Measurements from ENCODE around the gene SEL1L3.

The SEL1L3 gene

GRCh38 chr4:25779021-25779420 lies 83.8 kb downstream of the SEL1L3 start:
- H3K36me3 ChIP-seq (ENCODE audit: insufficient read depth, low read length) = peaks cover 14% of the 10 kb centered on the region
- H3K9ac ChIP-seq (ENCODE audit: low read depth, low read length) = no peak overlapping the region
- no peaks in the 10 kb centered on the region for H3K4me1 ChIP-seq (ENCODE audit: control insufficient read depth, insufficient read depth, low read length)
- H3K9me3 ChIP-seq (replicated peaks; ENCODE audit: low read length) = no peaks in the 10 kb centered on the region
- no peak overlapping the region for H3K4me3 ChIP-seq (ENCODE audit: low read length)
- no peaks in the 10 kb centered on the region for H3K27me3 ChIP-seq (ENCODE audit: control insufficient read depth, insufficient read depth, low read length)
- H3K4me2 ChIP-seq (ENCODE audit: low read length) = no peak overlapping the region

- Histone ChIP-seq H3K9ac (ENCODE audit: low read depth, low read length) (no peak overlapping the region), H3K4me1 (ENCODE audit: control insufficient read depth, insufficient read depth, low read length) (no peaks in the 10 kb centered on the region), H3K36me3 (ENCODE audit: insufficient read depth, low read length) (peaks cover 14% of the 10 kb centered on the region), H3K27me3 (ENCODE audit: control insufficient read depth, insufficient read depth, low read length) (no peaks in the 10 kb centered on the region), H3K4me3 (ENCODE audit: low read length) (no peak overlapping the region), H3K4me2 (ENCODE audit: low read length) (no peak overlapping the region), H3K9me3 (replicated peaks; ENCODE audit: low read length) (no peaks in the 10 kb centered on the region)
These were observed 86.0 kb downstream of the SEL1L3 start for GRCh38 chr4:25776795-25777194.

GRCh38 chr4:25775166-25775565 lies 87.6 kb downstream of the SEL1L3 start:
- Histone ChIP-seq H3K4me1 (ENCODE audit: control insufficient read depth, insufficient read depth, low read length) (no peaks in the 10 kb centered on the region), H3K4me2 (ENCODE audit: low read length) (no peak overlapping the region), H3K9me3 (replicated peaks; ENCODE audit: low read length) (no peaks in the 10 kb centered on the region), H3K9ac (ENCODE audit: low read depth, low read length) (no peak overlapping the region), H3K4me3 (ENCODE audit: low read length) (no peak overlapping the region), H3K36me3 (ENCODE audit: insufficient read depth, low read length) (peaks cover 13% of the 10 kb centered on the region), H3K27me3 (ENCODE audit: control insufficient read depth, insufficient read depth, low read length) (no peaks in the 10 kb centered on the region)

- H3K27me3 ChIP-seq (ENCODE audit: control insufficient read depth, insufficient read depth, low read length) = no peaks in the 10 kb centered on the region
- no peaks in the 10 kb centered on the region for H3K4me1 ChIP-seq (ENCODE audit: control insufficient read depth, insufficient read depth, low read length)
- no peak overlapping the region for H3K4me2 ChIP-seq (ENCODE audit: low read length)
- no peak overlapping the region for H3K4me3 ChIP-seq (ENCODE audit: low read length)
- no peaks in the 10 kb centered on the region for H3K9me3 ChIP-seq (replicated peaks; ENCODE audit: low read length)
- no peak overlapping the region for H3K9ac ChIP-seq (ENCODE audit: low read depth, low read length)
- H3K36me3 ChIP-seq (ENCODE audit: insufficient read depth, low read length) = peaks cover 9% of the 10 kb centered on the region
These were observed 89.4 kb downstream of the SEL1L3 start for GRCh38 chr4:25773358-25773757.

- H3K27me3 ChIP-seq (ENCODE audit: control insufficient read depth, insufficient read depth, low read length) = no peaks in the 10 kb centered on the region
- no peaks in the 10 kb centered on the region for H3K4me1 ChIP-seq (ENCODE audit: control insufficient read depth, insufficient read depth, low read length)
- H3K4me2 ChIP-seq (ENCODE audit: low read length) = no peak overlapping the region
- H3K36me3 ChIP-seq (ENCODE audit: insufficient read depth, low read length) = peaks cover 5% of the 10 kb centered on the region
- H3K9me3 ChIP-seq (replicated peaks; ENCODE audit: low read length) = no peaks in the 10 kb centered on the region
- no peak overlapping the region for H3K9ac ChIP-seq (ENCODE audit: low read depth, low read length)
- H3K4me3 ChIP-seq (ENCODE audit: low read length) = no peak overlapping the region
These were observed 91.1 kb downstream of the SEL1L3 start for GRCh38 chr4:25771672-25772071.

GRCh38 chr4:25770847-25771246 lies 91.9 kb downstream of the SEL1L3 start:
- Histone ChIP-seq H3K36me3 (ENCODE audit: insufficient read depth, low read length) (peaks cover 2% of the 10 kb centered on the region), H3K4me1 (ENCODE audit: control insufficient read depth, insufficient read depth, low read length) (no peaks in the 10 kb centered on the region), H3K4me2 (ENCODE audit: low read length) (no peak overlapping the region), H3K9ac (ENCODE audit: low read depth, low read length) (no peak overlapping the region), H3K27me3 (ENCODE audit: control insufficient read depth, insufficient read depth, low read length) (no peaks in the 10 kb centered on the region), H3K9me3 (replicated peaks; ENCODE audit: low read length) (no peaks in the 10 kb centered on the region), H3K4me3 (ENCODE audit: low read length) (no peak overlapping the region)

- no peaks in the 10 kb centered on the region for H3K36me3 ChIP-seq (ENCODE audit: insufficient read depth, low read length)
- H3K27me3 ChIP-seq (ENCODE audit: control insufficient read depth, insufficient read depth, low read length) = no peaks in the 10 kb centered on the region
- H3K9ac ChIP-seq (ENCODE audit: low read depth, low read length) = no peak overlapping the region
- H3K4me3 ChIP-seq (ENCODE audit: low read length) = no peak overlapping the region
- H3K4me2 ChIP-seq (ENCODE audit: low read length) = no peak overlapping the region
- H3K4me1 ChIP-seq (ENCODE audit: control insufficient read depth, insufficient read depth, low read length) = no peaks in the 10 kb centered on the region
- H3K9me3 ChIP-seq (replicated peaks; ENCODE audit: low read length) = no peaks in the 10 kb centered on the region
These were observed 93.5 kb downstream of the SEL1L3 start for GRCh38 chr4:25769251-25769650.

GRCh38 chr4:25767877-25768725 lies 94.7 kb downstream of the SEL1L3 start:
- Histone ChIP-seq H3K4me2 (ENCODE audit: low read length) (no peak overlapping the region), H3K4me1 (ENCODE audit: control insufficient read depth, insufficient read depth, low read length) (no peaks in the 10 kb centered on the region), H3K9ac (ENCODE audit: low read depth, low read length) (no peak overlapping the region), H3K4me3 (ENCODE audit: low read length) (no peak overlapping the region), H3K36me3 (ENCODE audit: insufficient read depth, low read length) (no peaks in the 10 kb centered on the region), H3K9me3 (replicated peaks; ENCODE audit: low read length) (no peaks in the 10 kb centered on the region), H3K27me3 (ENCODE audit: control insufficient read depth, insufficient read depth, low read length) (no peaks in the 10 kb centered on the region)

- H3K27me3 ChIP-seq (ENCODE audit: control insufficient read depth, insufficient read depth, low read length) = no peaks in the 10 kb centered on the region
- no peak overlapping the region for H3K9ac ChIP-seq (ENCODE audit: low read depth, low read length)
- no peak overlapping the region for H3K4me2 ChIP-seq (ENCODE audit: low read length)
- H3K4me3 ChIP-seq (ENCODE audit: low read length) = no peak overlapping the region
- peaks cover 4% of the 10 kb centered on the region for H3K36me3 ChIP-seq (ENCODE audit: insufficient read depth, low read length)
- H3K4me1 ChIP-seq (ENCODE audit: control insufficient read depth, insufficient read depth, low read length) = no peaks in the 10 kb centered on the region
- no peaks in the 10 kb centered on the region for H3K9me3 ChIP-seq (replicated peaks; ENCODE audit: low read length)
These were observed 102.2 kb downstream of the SEL1L3 start for GRCh38 chr4:25760518-25761157.

GRCh38 chr4:25760048-25760447 lies 102.7 kb downstream of the SEL1L3 start:
- Histone ChIP-seq H3K4me3 (ENCODE audit: low read length) (no peak overlapping the region), H3K27me3 (ENCODE audit: control insufficient read depth, insufficient read depth, low read length) (no peaks in the 10 kb centered on the region), H3K4me2 (ENCODE audit: low read length) (no peak overlapping the region), H3K4me1 (ENCODE audit: control insufficient read depth, insufficient read depth, low read length) (no peaks in the 10 kb centered on the region), H3K9me3 (replicated peaks; ENCODE audit: low read length) (no peaks in the 10 kb centered on the region), H3K9ac (ENCODE audit: low read depth, low read length) (no peak overlapping the region), H3K36me3 (ENCODE audit: insufficient read depth, low read length) (peaks cover 4% of the 10 kb centered on the region)

GRCh38 chr4:25759101-25759500 lies 103.7 kb downstream of the SEL1L3 start:
- H3K36me3 ChIP-seq (ENCODE audit: insufficient read depth, low read length) = peaks cover 4% of the 10 kb centered on the region
- no peaks in the 10 kb centered on the region for H3K9me3 ChIP-seq (replicated peaks; ENCODE audit: low read length)
- H3K9ac ChIP-seq (ENCODE audit: low read depth, low read length) = no peak overlapping the region
- H3K4me2 ChIP-seq (ENCODE audit: low read length) = no peak overlapping the region
- no peaks in the 10 kb centered on the region for H3K4me1 ChIP-seq (ENCODE audit: control insufficient read depth, insufficient read depth, low read length)
- H3K4me3 ChIP-seq (ENCODE audit: low read length) = no peak overlapping the region
- no peaks in the 10 kb centered on the region for H3K27me3 ChIP-seq (ENCODE audit: control insufficient read depth, insufficient read depth, low read length)

- H3K27me3 ChIP-seq (ENCODE audit: control insufficient read depth, insufficient read depth, low read length) = no peaks in the 10 kb centered on the region
- H3K4me3 ChIP-seq (ENCODE audit: low read length) = no peak overlapping the region
- no peaks in the 10 kb centered on the region for H3K4me1 ChIP-seq (ENCODE audit: control insufficient read depth, insufficient read depth, low read length)
- no peak overlapping the region for H3K9ac ChIP-seq (ENCODE audit: low read depth, low read length)
- H3K4me2 ChIP-seq (ENCODE audit: low read length) = no peak overlapping the region
- no peaks in the 10 kb centered on the region for H3K9me3 ChIP-seq (replicated peaks; ENCODE audit: low read length)
- peaks cover 4% of the 10 kb centered on the region for H3K36me3 ChIP-seq (ENCODE audit: insufficient read depth, low read length)
These were observed 105.3 kb downstream of the SEL1L3 start for GRCh38 chr4:25757452-25757851.
